HG03045 (cell line): ENCODE results near the gene DDRGK1.

Source experiments
- ATAC-seq: cut with Tn5 transposase; IDR thresholded peaks from one replicate; pipeline ENCODE4 v1.9.1; 2021; ENCODE audit warnings: mild to moderate bottlenecking, moderate library complexity; ENCODE audit not compliant: unreplicated experiment

Gene DDRGK1

DNA sequence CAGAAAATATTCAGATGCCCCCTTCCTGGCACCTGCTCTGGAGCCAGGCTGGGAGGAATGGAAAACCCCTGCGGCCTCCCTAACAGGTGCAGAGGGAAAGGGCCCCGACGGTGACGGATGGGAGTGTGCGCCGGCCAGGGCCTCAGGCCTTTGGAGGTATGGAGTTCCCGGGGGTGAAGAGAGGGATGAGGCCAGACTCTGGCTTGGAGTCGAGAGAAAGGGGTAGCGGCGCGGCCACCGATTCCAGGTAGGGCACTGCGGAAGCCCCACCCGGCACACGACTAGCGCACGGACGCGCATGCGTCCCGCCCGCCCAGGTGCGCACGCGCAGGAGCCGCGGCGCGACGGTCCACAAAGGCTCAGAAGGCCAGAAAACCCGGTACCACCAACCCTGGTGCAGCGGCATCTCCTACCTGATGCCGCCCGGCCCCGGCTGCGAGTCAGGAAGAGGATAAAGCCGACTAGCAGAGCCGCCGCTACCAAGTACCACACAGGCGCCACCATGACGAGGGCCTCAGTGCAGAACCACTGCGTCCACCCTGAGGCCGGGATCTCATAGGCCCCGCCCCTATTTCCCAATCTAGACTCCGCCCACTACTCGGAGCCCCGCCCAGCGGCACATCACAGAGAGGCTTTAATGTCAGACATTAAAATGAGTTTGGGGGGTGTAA, at the start of gene DDRGK1:
TSS of gene DDRGK1 (minus strand) at position 559 of the 671 bp plus-strand sequence. CDS start at position 504, 55 bp downstream.
- peak; percentile 80 for ATAC-seq

GRCh38 chr20:3251806-3252205, 47.3 kb upstream of the DDRGK1 start:
- no peak for ATAC-seq

DNA sequence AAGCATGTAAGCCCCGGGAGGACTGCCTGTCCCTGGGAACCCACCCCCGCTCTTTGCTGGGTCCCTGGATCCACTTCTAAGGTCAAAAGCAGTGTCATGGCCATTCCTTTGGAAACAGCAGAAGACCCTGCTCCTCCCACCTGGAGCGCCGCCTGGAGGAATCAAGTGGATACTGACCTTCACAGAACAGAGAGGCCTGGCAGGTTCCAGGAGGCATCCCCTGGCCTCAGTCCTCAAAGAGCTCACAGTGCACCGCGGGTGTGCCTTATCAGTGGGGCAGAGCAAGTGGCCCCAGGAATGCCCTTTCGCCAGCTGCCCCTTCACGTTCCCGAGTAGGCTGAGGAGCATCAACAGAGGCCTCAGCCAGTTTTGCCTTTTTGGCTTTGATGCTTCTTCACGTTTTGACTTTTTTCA, 45.6 kb upstream of the DDRGK1 start:
- ATAC-seq: no peak

GRCh38 chr20:3248993-3249347, 44.5 kb upstream of the DDRGK1 start:
- ATAC-seq: no peak

GRCh38 chr20:3248167-3248992, 43.9 kb upstream of the DDRGK1 start:
- no peak for ATAC-seq

DNA sequence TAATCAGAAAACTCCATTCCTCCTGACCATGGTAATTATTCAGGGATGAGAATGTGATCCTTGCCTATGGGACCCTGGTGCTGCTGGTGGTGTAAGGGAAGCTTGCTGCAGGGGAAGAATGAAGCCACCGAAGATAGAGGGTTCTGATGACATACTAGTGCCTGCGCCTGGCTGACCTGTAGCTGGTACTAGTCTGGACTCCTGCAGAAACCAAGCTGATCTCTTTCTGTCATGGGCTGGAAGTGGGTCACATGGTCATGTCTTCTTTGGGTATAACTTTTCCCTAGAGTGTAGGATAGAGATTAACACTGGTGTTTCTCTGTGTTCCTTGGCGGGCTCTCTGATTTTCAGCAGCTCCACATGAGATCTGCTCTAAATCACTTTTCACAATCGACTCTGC, 43.2 kb upstream of the DDRGK1 start:
- no peak for ATAC-seq

DNA sequence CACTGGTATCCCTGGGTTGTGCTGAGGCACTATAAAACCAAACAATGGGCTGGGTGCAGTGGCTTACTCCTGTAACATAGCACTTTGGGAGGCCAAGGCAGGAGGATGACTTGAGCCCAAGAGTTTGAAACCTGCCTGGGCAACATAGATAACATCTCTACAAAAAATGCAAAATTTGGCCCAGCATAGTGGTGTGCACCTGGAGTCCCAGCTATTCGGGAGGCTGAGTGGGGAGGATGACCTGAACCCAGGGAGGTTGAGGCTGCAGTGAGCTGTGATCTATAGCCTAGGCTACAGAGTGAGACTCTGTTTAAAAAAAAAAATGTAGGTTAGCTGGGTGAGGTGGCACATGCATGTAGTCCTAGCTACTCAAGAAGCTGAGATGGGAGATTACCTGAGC, 42.2 kb upstream of the DDRGK1 start:
- no peak for ATAC-seq

DNA sequence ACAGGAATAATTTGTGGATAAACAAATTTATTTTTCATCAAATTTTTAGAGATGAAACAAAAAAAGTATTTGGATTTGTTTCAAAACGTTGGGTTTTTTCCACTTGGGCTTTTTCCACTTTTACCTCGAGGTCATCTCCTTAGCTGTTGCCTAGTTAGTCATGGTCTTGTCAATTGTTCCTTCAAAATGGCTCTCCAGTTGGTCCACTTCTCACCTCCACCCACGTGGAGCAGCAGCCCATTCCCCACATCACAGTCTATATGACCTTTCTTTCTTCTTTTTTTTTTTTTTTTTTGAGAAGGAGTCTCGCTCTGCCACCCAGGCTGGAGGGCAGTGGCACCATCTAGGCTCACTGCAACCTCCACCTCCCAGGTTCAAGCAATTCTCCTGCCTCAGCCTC, 41.2 kb upstream of the DDRGK1 start:
- ATAC-seq: no peak

- no peak for ATAC-seq
Observed at GRCh38 chr20:3245156-3245555, 40.7 kb upstream of the DDRGK1 start.

DNA sequence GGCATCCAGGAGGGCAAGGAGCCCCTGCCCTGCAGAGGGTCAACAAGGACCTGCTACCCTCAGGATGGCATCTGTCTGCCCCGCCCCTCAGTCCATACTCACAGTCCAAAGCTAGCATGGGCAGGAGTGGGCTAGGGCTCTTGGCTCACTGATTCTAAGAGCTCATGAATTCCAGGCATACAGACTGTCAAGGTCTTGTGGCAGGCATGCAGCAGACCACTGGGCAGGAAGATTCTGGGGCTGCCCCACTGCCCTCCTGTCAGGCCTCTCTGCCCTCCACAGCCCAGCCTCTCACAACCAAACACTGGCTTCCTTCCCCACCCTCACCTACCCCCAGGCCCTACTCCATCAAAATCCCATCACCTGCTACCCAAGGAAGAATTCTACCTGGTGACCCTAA, 40.1 kb upstream of the DDRGK1 start:
- ATAC-seq: no peak

DNA sequence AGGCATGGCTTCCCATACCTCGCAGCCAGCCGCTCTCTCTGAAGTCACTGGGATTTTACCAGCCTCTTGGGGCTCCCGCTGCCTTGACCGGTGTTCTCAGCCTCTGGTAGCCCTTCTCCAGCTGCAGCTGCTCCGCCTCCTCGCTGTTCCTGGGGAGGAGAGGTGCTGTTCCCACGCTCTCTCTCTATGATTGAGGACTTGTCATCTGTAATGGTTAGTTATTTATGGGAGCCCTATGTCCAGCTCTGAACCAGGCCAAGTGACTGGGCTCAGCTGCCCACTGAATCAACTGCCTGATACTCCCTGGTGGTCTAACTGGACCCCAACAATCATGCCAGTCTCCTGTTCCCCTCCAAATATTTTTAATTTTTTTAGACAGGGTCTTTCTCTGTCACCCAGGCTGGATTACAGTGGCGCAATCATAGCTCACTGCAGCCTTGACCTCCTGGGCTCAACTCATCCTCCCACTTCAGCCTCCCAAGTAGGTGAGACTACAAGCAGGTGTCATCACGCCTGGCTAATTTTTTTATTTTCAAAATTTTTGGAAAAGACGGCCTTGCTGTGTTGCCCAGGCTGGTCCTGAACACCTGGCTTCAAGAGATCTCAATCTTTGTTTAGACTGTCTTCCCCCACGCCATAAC, 39.4 kb upstream of the DDRGK1 start:
- ATAC-seq: no peak

DNA sequence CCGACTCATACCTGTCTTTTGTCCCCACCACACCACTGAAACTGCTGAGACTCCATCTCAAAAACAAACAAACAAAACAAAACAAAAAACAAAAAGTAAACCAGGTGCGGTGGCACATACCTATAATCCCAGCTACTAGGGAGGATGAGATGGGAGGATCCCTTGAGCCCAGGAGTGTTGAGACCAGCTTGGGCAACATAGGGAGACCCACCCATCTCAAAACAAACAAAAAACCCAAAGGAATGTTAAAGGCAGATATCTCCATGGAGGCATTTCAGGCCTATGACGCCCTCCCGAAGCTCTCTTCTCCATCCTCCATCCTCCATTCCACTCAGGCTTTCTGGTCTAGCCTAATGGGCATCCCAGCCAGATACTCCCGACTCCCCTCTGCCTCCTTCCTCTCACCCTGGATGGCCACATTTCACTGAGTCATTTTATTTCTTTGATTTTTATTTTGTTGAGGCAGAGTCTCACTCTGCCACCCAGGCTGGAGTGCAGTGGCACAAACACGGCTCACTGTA, 37.8 kb upstream of the DDRGK1 start:
- ATAC-seq: no peak

- ATAC-seq: no peak
Observed at GRCh38 chr20:3240776-3241363, 36.4 kb upstream of the DDRGK1 start.

DNA sequence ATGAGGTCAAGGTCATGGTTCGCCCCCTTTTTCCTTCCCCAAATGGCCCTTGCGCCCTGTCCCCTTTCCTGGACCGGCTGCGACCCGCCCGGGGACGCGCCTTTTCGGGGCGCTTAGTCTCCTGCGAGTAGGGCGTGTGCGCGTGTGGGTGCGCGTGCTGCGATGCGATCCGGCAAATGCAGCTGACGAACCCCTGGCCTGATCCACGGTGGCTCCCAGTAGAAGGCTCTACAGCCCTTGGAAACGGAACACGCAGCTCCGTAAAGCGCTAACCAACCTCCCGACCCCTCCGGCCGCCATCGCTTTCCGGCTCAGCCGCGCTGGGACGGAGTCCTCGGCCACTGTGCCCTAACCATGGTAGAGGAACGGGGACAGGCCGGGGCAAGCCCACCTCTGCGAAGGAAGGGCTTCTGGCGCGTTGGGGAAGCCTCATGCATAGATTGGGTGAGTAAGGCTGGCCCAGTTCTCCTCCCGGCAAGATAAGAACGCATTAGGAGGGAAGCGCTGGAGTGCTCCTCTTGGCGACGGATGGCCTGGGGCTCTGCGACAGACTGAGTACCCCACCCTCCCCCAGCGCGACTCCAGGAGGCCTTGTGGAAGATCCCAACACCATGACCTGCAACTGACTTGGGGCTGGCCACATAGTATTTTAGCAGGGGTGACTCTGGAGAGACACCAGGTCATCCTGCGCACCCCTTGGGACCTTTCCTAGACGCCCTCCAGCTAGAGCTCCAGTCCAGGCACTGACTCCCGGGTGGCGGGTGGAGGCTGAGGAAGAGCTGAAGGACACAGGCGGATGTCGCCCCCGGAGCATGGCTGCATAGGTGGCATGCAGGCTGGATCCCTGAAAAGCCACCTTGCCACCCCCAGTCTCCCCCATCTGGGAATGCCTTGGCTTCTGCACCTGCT, 35.6 kb upstream of the DDRGK1 start:
- ATAC-seq: no peak

DNA sequence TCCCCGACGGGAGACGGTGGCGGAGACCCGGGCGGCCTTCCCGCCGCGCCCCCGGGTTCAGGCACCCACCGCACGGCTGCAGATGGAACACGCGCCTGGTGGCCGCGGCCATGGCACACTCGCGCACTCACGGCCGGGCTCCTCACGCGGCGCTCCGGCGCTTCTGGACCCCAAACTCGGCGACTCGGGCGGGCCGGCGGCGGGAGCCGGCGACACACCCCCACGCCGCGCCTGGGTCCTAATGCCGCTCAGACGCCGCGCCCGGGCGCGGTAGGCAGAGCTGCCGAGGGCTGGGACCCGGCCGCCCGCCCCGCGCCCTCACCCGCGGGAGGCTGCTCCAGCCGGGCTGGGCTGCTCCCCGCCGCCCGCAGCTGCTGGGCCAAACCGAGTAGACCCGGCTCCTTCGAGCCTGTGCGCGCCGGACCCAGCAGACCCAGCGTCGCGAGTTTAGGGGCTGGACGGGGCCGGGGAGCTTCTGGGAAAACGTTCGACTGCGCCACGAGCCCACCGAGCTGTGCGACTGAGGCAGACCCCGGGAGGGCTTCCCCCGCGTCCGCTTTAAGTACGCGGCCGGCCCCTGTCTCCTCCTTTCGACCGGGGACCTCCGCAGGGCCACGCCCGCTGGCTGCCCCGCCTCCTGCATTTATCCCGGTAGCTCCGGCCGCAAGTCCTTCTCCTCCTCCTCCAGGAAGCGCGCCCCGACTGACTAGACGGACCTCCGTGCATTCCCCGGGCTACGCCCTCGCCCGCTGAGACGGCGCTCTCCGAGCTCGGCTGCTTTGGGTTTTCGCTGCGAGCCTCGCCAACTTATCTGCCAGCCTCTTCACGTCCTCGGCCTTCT, 34.8 kb upstream of the DDRGK1 start, which contains the start of gene SLC4A11:
TSS of gene SLC4A11 (minus strand) at position 165 of the 841 bp plus-strand sequence. CDS start at position 112, 53 bp downstream.
- no peak for ATAC-seq

- ATAC-seq: no peak
Observed at GRCh38 chr20:3238616-3239025, 34.1 kb upstream of the DDRGK1 start.

- ATAC-seq: no peak
Observed at GRCh38 chr20:3237958-3238615, 33.6 kb upstream of the DDRGK1 start.

GRCh38 chr20:3237011-3237957, 32.8 kb upstream of the DDRGK1 start:
- no peak for ATAC-seq
